Liver (tissue), 3 donors: ENCODE measurements around the gene PPP2R2C.

ENCODE experiments used
- ATF3 ChIP-seq: IDR thresholded peaks from 2 replicates; pipeline ENCODE4 v1.6.1; 2016; ENCODE audit warnings: antibody characterized with exemption
- CTCF ChIP-seq: fragments of 150-350 bp; IDR thresholded peaks from 2 replicates; pipeline ENCODE4 v1.5.1; 2017; ENCODE audit warnings: improper control_type of control experiment, low read depth, low read length; ENCODE audit not compliant: missing input control
- EGR1 ChIP-seq, 2 donors: IDR thresholded peaks; 2 replicates each; pipeline ENCODE4 v1.6.1; 2016 to 2018; ENCODE audit warnings: antibody characterized with exemption in 2 of 2, low read depth in 2 of 2
- JUND ChIP-seq, 2 donors: IDR thresholded peaks; 2 replicates each; pipeline ENCODE4 v1.6.1; 2016; ENCODE audit warnings: antibody characterized with exemption in 2 of 2
- MAX ChIP-seq: IDR thresholded peaks from 2 replicates; pipeline ENCODE4 v1.6.1; 2016; ENCODE audit warnings: antibody characterized with exemption
- RAD21 ChIP-seq, 2 donors: IDR thresholded peaks; 2 replicates each; pipeline ENCODE4 v1.6.1; 2016; ENCODE audit warnings: antibody characterized with exemption in 2 of 2, mild to moderate bottlenecking in 2 of 2
- REST ChIP-seq: IDR thresholded peaks from 2 replicates; pipeline ENCODE4 v1.6.1; 2016; ENCODE audit warnings: antibody characterized with exemption, mild to moderate bottlenecking
- SP1 ChIP-seq: IDR thresholded peaks from 2 replicates; pipeline ENCODE4 v1.6.1; 2018; ENCODE audit warnings: antibody characterized with exemption, mild to moderate bottlenecking
- donor health status: healthy.
- donor health status: healthy.

GRCh38 chr4:6422105-6422504 lies 50.3 kb downstream of the PPP2R2C start:
- no peak for TF ChIP-seq CTCF
- no peak for TF ChIP-seq MAX
- TF ChIP-seq JUND (IDR thresholded peaks at IDR 0.05): no peak
- no peak for TF ChIP-seq EGR1 (IDR thresholded peaks at IDR 0.05; ENCODE audit: low read depth in 2 of 2)
- no peak for TF ChIP-seq ATF3
- no peak for TF ChIP-seq REST
- TF ChIP-seq RAD21 (IDR thresholded peaks at IDR 0.05): no peak
- no peak for TF ChIP-seq SP1
